ENCODE results near the gene ARHGAP21. TPM values are rescaled to one million over a fixed set of nuclear protein-coding genes. Genes with fewer than 3 reads are reported as not detected.
"Not testable (repeated sequence)": the region's sequence is repeated elsewhere in the genome, so short reads cannot be mapped to it uniquely, and the experiment has no call there.

ARHGAP21 gene
- polyA plus RNA-seq, 1 donor from 2014 or later = 1.4 TPM

DNA sequence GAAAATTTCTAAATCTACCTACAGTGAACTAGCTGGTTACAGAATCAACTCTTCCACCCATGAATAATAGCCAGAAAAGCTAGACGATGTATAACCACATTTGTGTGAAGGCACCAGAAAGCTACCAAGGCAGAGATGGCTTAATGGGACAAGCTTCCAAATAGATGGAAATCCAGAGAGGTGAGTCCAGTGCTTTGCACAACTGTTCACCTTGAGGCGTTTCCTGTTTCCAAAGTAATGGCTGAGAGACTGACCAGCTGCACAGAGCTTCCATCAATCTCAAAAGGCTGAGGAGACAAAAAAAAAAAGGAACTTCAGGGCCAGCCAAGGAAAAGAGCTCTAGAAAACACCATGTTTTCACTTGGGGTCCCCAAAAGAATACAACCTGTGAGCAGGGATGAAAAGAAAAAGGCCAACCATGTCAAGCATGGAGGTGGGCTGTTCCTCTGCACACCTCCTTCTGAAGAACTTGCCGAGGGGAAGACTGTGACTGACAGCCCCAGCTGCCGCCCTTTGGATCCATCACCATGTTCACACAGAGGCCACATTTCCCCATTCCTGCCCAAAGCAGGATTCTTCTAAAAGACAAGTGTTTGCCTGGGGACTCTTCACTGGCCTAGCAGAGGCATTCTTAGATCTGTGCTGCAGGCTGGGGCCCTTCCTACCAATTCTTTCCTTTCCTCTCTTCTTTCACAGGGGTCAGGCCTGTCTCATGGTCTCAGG is 72.9 kb downstream of the ARHGAP21 start:
- no peak overlapping the region for H3K27ac Mint-ChIP-seq

DNA sequence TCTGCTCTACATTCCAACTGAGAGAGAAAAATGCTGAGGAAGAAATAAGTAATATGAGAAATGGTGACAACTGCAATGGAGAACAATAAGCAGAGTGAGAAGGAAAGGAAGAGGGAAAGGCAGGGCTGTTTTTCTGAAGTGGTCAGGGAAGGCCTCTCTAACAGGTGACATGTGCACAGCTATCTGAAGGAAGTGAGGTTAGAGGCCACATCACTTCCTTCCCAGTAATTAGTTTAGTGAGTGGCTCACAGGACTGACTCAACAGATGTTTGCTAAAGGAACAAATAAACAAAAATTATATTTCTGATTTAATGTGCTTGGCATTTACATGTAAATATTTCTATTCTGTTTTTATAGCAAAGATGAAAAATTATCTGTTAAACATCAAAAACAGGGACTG is 77.9 kb downstream of the ARHGAP21 start:
- Mint-ChIP-seq H3K27ac (no peak overlapping the region), H3K4me1 (peaks cover 7 to 12% (median 8%) of the 10 kb centered on the region in 3 donors), H3K36me3 (no peaks in the 10 kb centered on the region), H3K9me3 (no peaks in the 10 kb centered on the region), H3K27me3 (peaks cover 1% of the 10 kb centered on the region), H3K4me3 (no peak overlapping the region)

More for the DNA sequence above, 72.9 kb downstream of the ARHGAP21 start:
- Mint-ChIP-seq H3K4me3 (no peak overlapping the region), H3K4me1 (peaks cover 19 to 23% (median 23%) of the 10 kb centered on the region in 3 donors), H3K9me3 (no peaks in the 10 kb centered on the region), H3K27me3 (peaks cover 1% of the 10 kb centered on the region), H3K36me3 (no peaks in the 10 kb centered on the region)

DNA sequence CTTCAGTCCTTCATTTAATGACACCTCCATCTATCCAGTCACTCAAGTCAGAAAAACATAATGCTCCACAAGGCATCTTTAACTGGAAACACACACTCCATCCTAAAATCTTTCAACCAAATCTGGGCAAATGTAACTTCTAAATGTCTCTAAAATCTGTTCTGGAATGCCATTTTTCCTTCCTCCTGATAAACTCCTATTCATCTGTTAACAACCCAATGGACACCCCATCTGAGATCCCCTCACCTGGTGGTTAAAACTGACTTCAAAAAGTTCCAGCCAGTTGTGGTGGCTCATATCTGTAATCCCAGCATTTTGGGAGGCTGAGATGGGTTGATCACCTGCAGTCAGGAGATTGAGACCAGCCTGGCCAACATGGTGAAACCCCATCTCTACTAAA is 78.7 kb downstream of the ARHGAP21 start:
- Mint-ChIP-seq H3K4me3 (no peak overlapping the region), H3K27me3 (peaks cover 1% of the 10 kb centered on the region), H3K27ac (no peak overlapping the region), H3K36me3 (no peaks in the 10 kb centered on the region), H3K9me3 (no peaks in the 10 kb centered on the region), H3K4me1 (peaks cover 7 to 10% (median 8%) of the 10 kb centered on the region in 3 donors)

DNA sequence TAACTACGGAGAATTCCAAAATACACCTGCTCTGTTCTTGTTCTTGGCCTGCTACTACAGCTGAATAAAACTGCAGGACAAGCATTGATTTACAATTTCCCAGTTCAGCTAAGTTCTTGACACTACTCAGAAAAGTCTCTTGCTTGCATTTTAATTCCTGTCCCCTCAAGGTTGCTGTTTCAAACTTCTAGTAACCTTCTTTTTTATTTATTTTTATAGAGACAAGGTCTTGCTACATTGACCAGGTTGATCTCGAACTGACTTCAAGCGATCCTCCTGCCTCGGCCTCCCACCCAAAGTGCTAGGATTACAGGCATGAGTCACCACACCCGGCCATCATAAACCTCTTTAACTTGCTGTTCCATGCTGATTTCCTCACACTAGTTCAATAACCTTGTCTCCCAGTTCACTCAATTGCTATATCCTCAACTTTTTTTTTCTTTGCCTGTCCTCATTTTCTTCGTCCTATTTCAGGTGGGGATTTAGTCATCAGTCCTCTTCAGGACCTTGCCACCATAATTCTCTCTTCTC is 79.9 kb downstream of the ARHGAP21 start:
- no peak overlapping the region for H3K4me3 Mint-ChIP-seq
- no peaks in the 10 kb centered on the region for H3K36me3 Mint-ChIP-seq
- peaks cover 6 to 7% (median 6%) of the 10 kb centered on the region in 3 donors for H3K4me1 Mint-ChIP-seq
- H3K9me3 Mint-ChIP-seq = no peaks in the 10 kb centered on the region
- peaks cover 1% of the 10 kb centered on the region for H3K27me3 Mint-ChIP-seq
- H3K27ac Mint-ChIP-seq = no peak overlapping the region

DNA sequence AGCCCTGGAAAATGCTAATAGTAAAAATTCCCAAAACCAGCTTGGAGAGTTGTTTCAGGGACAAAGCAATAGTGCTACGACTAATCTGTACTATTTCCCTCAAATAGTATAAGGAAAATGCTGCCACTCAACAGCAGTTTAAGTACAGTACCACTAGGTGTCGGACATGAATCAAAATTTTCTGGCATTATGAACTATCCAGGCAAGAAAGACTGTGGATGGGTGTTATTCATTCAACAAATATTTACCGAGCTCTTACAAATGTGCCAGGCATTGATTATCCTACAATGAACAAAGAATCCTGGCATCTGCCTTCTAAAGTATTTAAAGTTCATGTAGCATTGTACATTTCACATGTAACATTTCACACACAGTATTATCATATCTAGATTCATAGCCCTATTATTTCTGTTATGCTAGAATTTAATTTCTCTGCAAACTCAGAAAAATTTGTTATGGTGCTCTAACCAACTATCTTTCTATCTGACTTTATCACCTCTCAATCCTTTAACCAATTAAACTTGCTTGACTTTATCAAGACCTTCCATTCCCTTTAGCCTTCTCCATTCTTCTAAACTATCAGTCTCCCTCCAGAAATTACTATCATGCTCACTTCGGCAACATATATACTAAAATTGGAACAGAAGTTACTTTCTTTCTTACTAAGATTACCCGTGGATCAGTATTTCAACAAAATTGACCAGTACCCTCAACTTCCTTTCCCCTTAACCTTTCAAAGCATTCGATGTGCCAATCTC is 80.6 kb downstream of the ARHGAP21 start:
- Mint-ChIP-seq H3K27ac (no peak overlapping the region), H3K27me3 (peaks cover 1% of the 10 kb centered on the region), H3K9me3 (no peaks in the 10 kb centered on the region), H3K36me3 (no peaks in the 10 kb centered on the region), H3K4me1 (peaks cover 6 to 7% (median 6%) of the 10 kb centered on the region in 3 donors), H3K4me3 (no peak overlapping the region)

DNA sequence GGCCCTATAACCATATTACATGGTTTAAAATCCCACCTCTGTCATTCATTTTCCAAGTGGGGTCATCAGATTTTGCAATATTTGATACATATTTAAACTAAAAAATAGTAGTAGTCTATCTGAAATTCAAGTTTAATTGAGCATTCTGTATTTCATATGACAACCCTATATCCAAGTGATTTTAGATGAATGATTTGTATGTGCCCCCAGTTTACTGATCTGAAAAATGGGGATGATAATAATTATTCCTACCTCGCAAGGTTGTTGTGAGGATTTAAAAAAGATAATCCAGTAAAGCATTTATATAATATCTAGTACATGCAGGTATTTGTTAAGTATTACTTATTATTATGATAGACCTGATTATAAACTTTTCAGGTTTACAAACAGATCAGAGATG is 84.6 kb downstream of the ARHGAP21 start:
- H3K27me3 Mint-ChIP-seq = no peaks in the 10 kb centered on the region
- no peaks in the 10 kb centered on the region for H3K9me3 Mint-ChIP-seq
- H3K4me1 Mint-ChIP-seq = no peaks in the 10 kb centered on the region
- no peak overlapping the region for H3K27ac Mint-ChIP-seq
- no peaks in the 10 kb centered on the region for H3K36me3 Mint-ChIP-seq
- no peak overlapping the region for H3K4me3 Mint-ChIP-seq

DNA sequence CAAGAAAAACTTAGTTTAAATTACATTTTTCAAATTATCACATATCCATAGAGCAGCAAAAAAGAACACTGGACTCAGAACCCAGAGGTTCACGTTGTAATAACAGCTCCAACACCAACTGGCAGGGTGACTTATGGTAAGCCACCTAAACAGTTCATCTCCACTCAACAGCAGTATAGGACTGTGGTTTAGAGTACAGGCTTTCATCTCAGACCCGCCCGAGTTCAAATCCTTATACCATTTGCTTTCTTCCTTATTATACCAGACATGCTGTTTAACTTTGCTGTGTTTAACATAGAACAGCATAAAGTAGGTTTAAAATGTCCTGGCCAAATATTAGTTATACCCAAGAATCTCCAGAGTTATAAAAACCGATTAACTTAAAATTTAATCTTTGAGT is 97.9 kb downstream of the ARHGAP21 start:
- Mint-ChIP-seq H3K4me3 (no peak overlapping the region), H3K9me3 (no peaks in the 10 kb centered on the region), H3K4me1 (peaks cover 5 to 11% (median 5%) of the 10 kb centered on the region in 3 donors), H3K27ac (no peak overlapping the region), H3K36me3 (no peaks in the 10 kb centered on the region), H3K27me3 (no peaks in the 10 kb centered on the region)

DNA sequence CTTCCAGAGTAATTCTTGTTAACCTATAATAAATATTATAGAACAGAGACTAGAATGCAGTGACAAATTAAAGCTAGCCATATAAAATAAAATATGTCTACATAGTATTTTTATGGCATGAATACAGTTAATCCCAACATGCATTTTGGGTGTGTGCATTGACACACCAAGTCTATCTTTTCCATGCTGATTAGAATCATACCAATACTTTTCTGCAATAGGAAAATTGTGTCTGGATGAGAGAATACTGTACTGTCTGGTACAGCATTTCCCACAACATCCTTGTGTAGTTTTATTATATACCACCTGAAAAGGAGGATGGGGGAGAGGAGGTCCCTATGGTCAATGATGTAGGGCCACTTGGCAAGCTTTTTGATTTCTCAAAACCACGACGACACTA is 100.3 kb downstream of the ARHGAP21 start:
- Mint-ChIP-seq H3K27me3 (no peaks in the 10 kb centered on the region), H3K27ac (no peak overlapping the region), H3K4me3 (no peak overlapping the region), H3K36me3 (no peaks in the 10 kb centered on the region), H3K9me3 (no peaks in the 10 kb centered on the region), H3K4me1 (peaks cover 5 to 11% (median 10%) of the 10 kb centered on the region in 3 donors)

DNA sequence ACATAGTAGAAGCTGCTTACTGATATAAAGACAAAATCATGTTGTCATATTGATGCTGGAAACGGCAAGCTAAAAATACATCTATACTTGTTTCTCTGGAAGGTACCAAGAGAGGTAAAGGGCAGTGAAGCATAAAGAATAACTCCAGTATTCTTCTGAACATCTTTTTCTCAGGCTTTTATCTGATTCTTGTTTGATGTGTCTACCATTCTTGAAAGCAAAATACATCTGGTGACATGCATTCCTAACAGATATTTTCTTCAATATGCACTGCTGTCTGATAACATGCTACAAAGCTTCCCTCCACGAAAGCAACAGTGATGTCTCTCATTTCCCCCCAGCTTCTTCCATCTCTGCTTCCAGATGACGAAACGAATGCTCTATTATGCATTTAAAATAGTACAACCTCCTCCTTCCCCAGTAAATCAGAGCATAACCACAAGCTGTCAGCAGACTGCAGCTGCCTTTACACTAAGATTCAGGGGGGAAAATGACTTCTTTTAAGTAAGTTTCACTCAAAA is 100.8 kb downstream of the ARHGAP21 start:
- Mint-ChIP-seq H3K27ac (peak overlapping the region in 1 of 3 donors; percentile 6), H3K9me3 (no peaks in the 10 kb centered on the region), H3K4me1 (peaks cover 5 to 11% (median 10%) of the 10 kb centered on the region in 3 donors), H3K36me3 (no peaks in the 10 kb centered on the region), H3K27me3 (no peaks in the 10 kb centered on the region), H3K4me3 (no peak overlapping the region)

DNA sequence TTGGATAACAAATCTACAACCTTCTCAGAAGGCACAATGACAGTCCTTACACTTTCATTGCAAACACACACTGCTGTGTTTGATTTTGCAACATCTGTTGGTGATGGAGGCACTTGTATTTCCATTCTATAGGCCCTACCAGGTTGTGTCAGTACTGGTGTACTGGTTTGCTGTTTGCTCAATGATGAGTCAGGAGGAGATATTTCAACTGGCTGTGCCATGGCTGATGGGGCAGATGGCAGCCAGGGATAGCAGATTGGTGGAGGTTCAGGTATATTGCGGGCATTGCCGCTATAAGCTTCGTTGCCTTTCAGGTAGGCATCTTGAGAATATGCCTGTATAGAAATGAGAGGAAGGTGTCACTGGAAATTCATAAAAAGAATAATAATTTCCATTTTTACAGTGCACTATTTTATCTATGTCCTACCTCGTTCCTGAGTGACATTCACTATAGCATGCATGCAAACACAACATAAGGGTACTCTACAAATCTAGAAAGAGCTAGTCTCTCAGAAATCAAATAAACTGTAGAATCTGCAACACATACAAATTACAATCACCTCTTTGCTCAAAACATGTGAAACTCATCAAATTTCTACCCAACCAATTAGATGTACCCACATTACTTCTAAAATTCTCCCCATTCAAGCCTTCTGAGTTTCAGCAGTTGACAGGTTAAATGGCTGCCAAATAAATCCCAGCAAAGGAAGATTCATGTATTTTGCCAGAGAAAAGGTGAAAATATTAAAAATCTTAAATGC is 102.5 kb downstream of the ARHGAP21 start:
- Mint-ChIP-seq H3K4me1 (peaks cover 5 to 11% (median 10%) of the 10 kb centered on the region in 3 donors), H3K4me3 (peak overlapping the region in 1 of 4 donors; percentile 39)
- not testable (repeated sequence) for H3K27ac Mint-ChIP-seq, H3K36me3 Mint-ChIP-seq, H3K9me3 Mint-ChIP-seq, H3K27me3 Mint-ChIP-seq

DNA sequence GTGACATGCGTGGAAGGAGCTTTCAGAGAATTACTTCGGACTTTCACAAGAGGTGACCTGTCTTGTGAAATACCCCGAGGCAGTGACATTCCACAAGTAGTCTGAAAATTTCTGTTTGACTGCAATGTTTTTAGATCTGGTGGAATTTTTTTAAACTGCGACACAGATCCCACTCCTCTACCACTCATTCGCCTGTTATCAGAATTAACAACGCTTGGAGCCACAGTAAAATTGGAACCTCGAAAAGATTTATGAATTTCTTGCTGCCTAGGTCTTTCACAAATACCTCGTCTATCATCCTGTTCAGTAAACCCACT is 103.7 kb downstream of the ARHGAP21 start:
- not testable (repeated sequence) for H3K27ac Mint-ChIP-seq, H3K27me3 Mint-ChIP-seq, H3K4me3 Mint-ChIP-seq, H3K36me3 Mint-ChIP-seq, H3K9me3 Mint-ChIP-seq
- H3K4me1 Mint-ChIP-seq = peaks cover 5 to 11% (median 10%) of the 10 kb centered on the region in 3 donors

DNA sequence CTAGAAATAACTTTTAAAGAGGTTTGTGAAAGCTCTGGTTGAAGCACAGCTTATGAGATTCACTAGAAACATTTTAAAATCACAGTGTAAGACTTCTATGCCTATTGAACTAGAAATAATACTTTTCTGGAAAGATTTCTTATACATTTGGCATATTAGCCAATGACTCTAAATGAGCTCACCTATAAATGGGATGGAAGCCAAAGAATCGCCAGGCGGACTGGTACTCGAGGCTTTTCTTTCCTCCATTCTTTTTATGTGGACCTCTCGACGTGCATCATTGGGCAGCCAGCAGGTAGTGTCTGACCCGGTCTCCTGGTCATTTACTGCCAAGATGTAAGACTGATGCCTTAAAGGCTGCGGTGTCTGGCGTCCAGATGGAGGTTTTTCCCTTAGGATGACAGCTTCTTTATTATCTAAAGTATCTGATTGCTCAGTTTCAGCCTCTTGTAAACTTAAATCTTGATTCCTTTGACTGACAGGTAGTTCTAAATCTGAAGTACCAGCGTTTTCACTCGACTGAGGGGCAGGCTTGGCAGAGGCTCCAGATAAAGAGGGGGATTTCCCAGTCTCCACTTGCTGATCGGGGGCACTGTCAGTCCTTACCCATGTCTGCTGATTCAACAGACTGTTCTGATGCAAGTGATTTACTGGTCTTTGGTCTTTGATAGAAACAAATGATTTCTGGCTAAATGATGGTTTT is 104.2 kb downstream of the ARHGAP21 start:
- H3K36me3 Mint-ChIP-seq, H3K27ac Mint-ChIP-seq, H3K4me3 Mint-ChIP-seq, H3K27me3 Mint-ChIP-seq, H3K9me3 Mint-ChIP-seq: not testable (repeated sequence)
- peaks cover 5 to 11% (median 10%) of the 10 kb centered on the region in 3 donors for H3K4me1 Mint-ChIP-seq

DNA sequence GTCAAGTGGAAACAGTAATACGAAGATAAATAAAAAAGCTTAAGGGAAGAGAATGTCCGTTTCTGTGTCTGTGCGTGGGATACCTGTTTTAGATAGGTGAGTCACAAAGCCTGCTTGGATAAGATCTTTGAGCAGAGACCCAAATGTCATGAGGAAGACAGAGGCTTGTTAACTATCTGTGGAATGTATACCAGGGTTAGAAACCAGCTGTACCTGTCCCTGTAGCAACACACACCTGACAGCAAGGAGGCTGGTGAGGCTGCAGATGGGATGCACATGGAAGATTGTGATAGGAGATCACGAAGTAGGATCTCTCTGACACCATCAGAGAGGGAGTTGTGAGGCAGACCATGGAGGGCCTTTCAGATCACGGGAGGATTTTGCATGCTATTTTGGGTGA is 105.3 kb downstream of the ARHGAP21 start:
- Mint-ChIP-seq H3K4me3 (no peak overlapping the region), H3K27me3 (no peaks in the 10 kb centered on the region), H3K36me3 (peaks cover 6% of the 10 kb centered on the region), H3K27ac (peak overlapping the region in 2 of 3 donors; percentile 45 to 89), H3K4me1 (peaks cover 5 to 10% (median 8%) of the 10 kb centered on the region in 3 donors), H3K9me3 (no peaks in the 10 kb centered on the region)

DNA sequence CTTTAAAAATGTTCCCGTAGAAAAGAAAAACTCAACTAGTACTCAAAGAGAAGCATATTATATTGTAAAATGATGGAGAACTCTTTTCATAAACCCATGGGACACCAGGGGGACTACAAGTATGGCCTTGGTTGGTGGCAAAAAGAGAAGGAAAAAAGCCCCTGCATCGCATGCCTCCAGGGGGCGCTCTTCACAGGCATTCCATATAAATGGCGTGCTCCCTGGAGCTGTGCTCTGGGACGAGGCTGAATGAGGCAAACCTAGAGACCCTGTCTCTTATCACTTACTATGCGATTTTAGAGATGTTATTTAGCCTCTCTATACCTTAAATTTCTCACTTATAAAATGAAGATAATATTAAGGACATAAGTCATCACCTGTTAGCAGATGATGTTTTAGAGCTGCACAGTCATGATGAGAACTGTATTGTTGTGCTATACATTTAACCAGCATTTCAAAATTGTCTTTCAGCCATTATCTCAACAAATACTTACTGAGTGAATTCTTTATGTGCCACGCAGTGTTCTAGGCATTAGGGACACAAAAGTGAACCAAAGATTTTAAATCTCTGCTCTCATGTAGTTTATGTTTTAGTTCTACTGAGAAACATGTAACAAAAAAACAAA is 105.8 kb downstream of the ARHGAP21 start:
- peaks cover 6% of the 10 kb centered on the region for H3K36me3 Mint-ChIP-seq
- no peaks in the 10 kb centered on the region for H3K9me3 Mint-ChIP-seq
- H3K27ac Mint-ChIP-seq = no peak overlapping the region
- no peak overlapping the region for H3K4me3 Mint-ChIP-seq
- peaks cover 2 to 8% (median 6%) of the 10 kb centered on the region in 3 donors for H3K4me1 Mint-ChIP-seq
- no peaks in the 10 kb centered on the region for H3K27me3 Mint-ChIP-seq

Data from IgD-negative memory B cell (primary cell).